ENCODE results near the gene GAS6. TPM values are rescaled to one million over a fixed set of nuclear protein-coding genes. Genes with fewer than 3 reads are reported as not detected.

Gene GAS6
- total RNA-seq, 4 donors from 2014 or later, result 128 to 287 (median 199) TPM

- intact Hi-C loops (cut with DNase I; ENCODE audit: low total_unique reads), result no loop called here
- TF ChIP-seq CTCF (IDR thresholded peaks at IDR 0.05) (no peak), POLR2A (IDR thresholded peaks at IDR 0.05) (no peak)
- Histone ChIP-seq H3K4me1 (no peaks in the 10 kb centered on the region), H3K4me3 (no peak overlapping the region), H3K27ac (no peak overlapping the region), H3K9me3 (no peaks in the 10 kb centered on the region), H3K27me3 (no peaks in the 10 kb centered on the region), H3K36me3 (no peaks in the 10 kb centered on the region)
- no peak for DNase-seq
Observed at GRCh38 chr13:113785051-113786010, 78.5 kb downstream of the GAS6 start.

GRCh38 chr13:113784645-113785024 is 79.2 kb downstream of the GAS6 start:
- H3K36me3 ChIP-seq, result no peaks in the 10 kb centered on the region
- DNase-seq, result no peak
- H3K9me3 ChIP-seq, result no peaks in the 10 kb centered on the region
- intact Hi-C loops (cut with DNase I; ENCODE audit: low total_unique reads), result no loop called here
- H3K4me3 ChIP-seq, result no peak overlapping the region
- no peak overlapping the region for H3K27ac ChIP-seq
- H3K27me3 ChIP-seq, result no peaks in the 10 kb centered on the region
- H3K4me1 ChIP-seq, result no peaks in the 10 kb centered on the region
- no peak for TF ChIP-seq POLR2A (IDR thresholded peaks at IDR 0.05)
- no peak for TF ChIP-seq CTCF (IDR thresholded peaks at IDR 0.05)

GRCh38 chr13:113783966-113784644 is 79.8 kb downstream of the GAS6 start:
- no peak overlapping the region for H3K4me3 ChIP-seq
- no peaks in the 10 kb centered on the region for H3K36me3 ChIP-seq
- no peak for DNase-seq
- TF ChIP-seq CTCF (IDR thresholded peaks at IDR 0.05), result no peak
- TF ChIP-seq POLR2A (IDR thresholded peaks at IDR 0.05), result no peak
- H3K27me3 ChIP-seq, result no peaks in the 10 kb centered on the region
- H3K4me1 ChIP-seq, result no peaks in the 10 kb centered on the region
- H3K27ac ChIP-seq, result no peak overlapping the region
- H3K9me3 ChIP-seq, result no peaks in the 10 kb centered on the region
- intact Hi-C loops (cut with DNase I; ENCODE audit: low total_unique reads), result no loop called here

GRCh38 chr13:113783200-113783881 is 80.5 kb downstream of the GAS6 start:
- DNase-seq, result no peak
- no peaks in the 10 kb centered on the region for H3K36me3 ChIP-seq
- intact Hi-C loops (cut with DNase I; ENCODE audit: low total_unique reads), result no loop called here
- no peak overlapping the region for H3K4me3 ChIP-seq
- no peaks in the 10 kb centered on the region for H3K4me1 ChIP-seq
- no peaks in the 10 kb centered on the region for H3K27me3 ChIP-seq
- TF ChIP-seq CTCF (IDR thresholded peaks at IDR 0.05), result no peak
- no peak for TF ChIP-seq POLR2A (IDR thresholded peaks at IDR 0.05)
- no peaks in the 10 kb centered on the region for H3K9me3 ChIP-seq
- H3K27ac ChIP-seq, result no peak overlapping the region

Data from uterus (tissue), 4 donors.